IMR-90 (cell line): Measurements from ENCODE around the gene INPP5A. TPM values are rescaled to one million over a fixed set of nuclear protein-coding genes. Genes with fewer than 3 reads are reported as not detected.
"Not testable (repeated sequence)": the region's sequence is repeated elsewhere in the genome, so short reads cannot be mapped to it uniquely, and the experiment has no call there.

Experiments used
- ATAC-seq: fragments of 200-7000 bp; cut with Tn5 transposase; 2 replicates; pipeline ENCODE4 v1.9.1; 2020; ENCODE audit warnings: low read depth, mild to moderate bottlenecking, moderate library complexity
- BruUV-seq: library from RNA; stranded (reverse); fragments of 400-500 nt; replicated peaks from 2 replicates; lab custom pipeline; 2021; lab: Mats Ljungman, UMichigan
- CTCF ChIA-PET: fragments of 300-600 bp; formaldehyde crosslinking; extraction: SDS; loops from one replicate; lab custom pipeline; 2021; ENCODE audit warnings: antibody characterized with exemption; lab: Yijun Ruan, JAX
- POLR2A ChIA-PET: fragments of 300-600 bp; sonication (Branson Sonifier 250); formaldehyde crosslinking; loops from one replicate; lab custom pipeline; 2022; ENCODE audit warnings: antibody characterized with exemption; ENCODE audit not compliant: unreplicated experiment; lab: Charles Lee
- DNase-seq: peaks from one replicate; pipeline ENCODE4 v3.0.0; 2013
- H2AFZ ChIP-seq: replicated peaks from 2 replicates; pipeline ENCODE3; 2013; ENCODE audit warnings: low read length, mild to moderate bottlenecking; ENCODE audit not compliant: poor library complexity
- H2AK5ac ChIP-seq: 2 replicates; pipeline ENCODE4 v1.6.1; 2013; ENCODE audit warnings: low read depth, low read length, inconsistent platforms
- H2AK9ac ChIP-seq: replicated peaks from 2 replicates; pipeline ENCODE3; 2013; ENCODE audit warnings: mild to moderate bottlenecking, low read depth, low read length, moderate library complexity; ENCODE audit not compliant: poor library complexity
- H2BK120ac ChIP-seq: 2 replicates; pipeline ENCODE4 v1.6.1; 2013; ENCODE audit warnings: low read depth, low read length, inconsistent platforms
- H2BK15ac ChIP-seq: 3 replicates; pipeline ENCODE4 v1.6.1; 2013; ENCODE audit warnings: low read depth, low read length, inconsistent platforms
- H2BK20ac ChIP-seq: 2 replicates; pipeline ENCODE4 v1.6.1; 2013; ENCODE audit warnings: low read depth, mild to moderate bottlenecking, inconsistent platforms, low read length, moderate library complexity
- H2BK5ac ChIP-seq: 2 replicates; pipeline ENCODE4 v1.6.1; 2013; ENCODE audit warnings: mild to moderate bottlenecking, low read depth, low read length, inconsistent platforms; ENCODE audit not compliant: poor library complexity, severe bottlenecking
- H3K14ac ChIP-seq: replicated peaks from 2 replicates; pipeline ENCODE4 v1.6.1; 2013; ENCODE audit warnings: low read depth, low read length, inconsistent platforms
- H3K18ac ChIP-seq: 2 replicates; pipeline ENCODE4 v1.6.1; 2013; ENCODE audit warnings: low read depth, low read length, control low read depth
- H3K23ac ChIP-seq: 2 replicates; pipeline ENCODE4 v1.6.1; 2013; ENCODE audit warnings: low read depth, low read length, inconsistent platforms
- H3K27ac ChIP-seq: 2 replicates; pipeline ENCODE4 v1.5.1; 2013; ENCODE audit warnings: mild to moderate bottlenecking, control low read depth, low read length; ENCODE audit not compliant: insufficient read depth
- H3K27me3 ChIP-seq: 2 replicates; pipeline ENCODE4 v1.6.1; 2013; ENCODE audit warnings: low read length; ENCODE audit not compliant: control insufficient read depth, insufficient read depth
- H3K36me3 ChIP-seq: 2 replicates; pipeline ENCODE4 v1.6.1; 2013; ENCODE audit warnings: low read length, mixed read lengths; ENCODE audit not compliant: control insufficient read depth, insufficient read depth
- H3K4ac ChIP-seq: 2 replicates; pipeline ENCODE4 v1.6.1; 2013; ENCODE audit warnings: low read depth, low read length, inconsistent platforms
- H3K4me1 ChIP-seq: 2 replicates; pipeline ENCODE4 v1.6.1; 2013; ENCODE audit warnings: low read length, mixed read lengths; ENCODE audit not compliant: control insufficient read depth, insufficient read depth
- H3K4me2 ChIP-seq: 2 replicates; pipeline ENCODE4 v1.6.1; 2013; ENCODE audit warnings: low read depth, mild to moderate bottlenecking, control low read depth, low read length, moderate library complexity
- H3K4me3 ChIP-seq: 2 replicates; pipeline ENCODE4 v1.5.1; 2013; ENCODE audit warnings: low read depth, mild to moderate bottlenecking, control low read depth, low read length, moderate library complexity; ENCODE audit not compliant: insufficient read depth
- H3K56ac ChIP-seq: 2 replicates; pipeline ENCODE4 v1.6.1; 2013; ENCODE audit warnings: low read length, inconsistent platforms; ENCODE audit not compliant: insufficient read depth; ENCODE audit errors: extremely low read depth
- H3K79me1 ChIP-seq, 2 experiments: 2 replicates each; pipeline ENCODE4 v1.6.1; 2013; ENCODE audit warnings: low read length in 2 of 2, inconsistent platforms in 1 of 2, low read depth in 1 of 2
- H3K9ac ChIP-seq: 2 replicates; pipeline ENCODE4 v1.6.1; 2013; ENCODE audit warnings: low read depth, low read length, control low read depth
- H3K9me1 ChIP-seq: 2 replicates; pipeline ENCODE4 v1.6.1; 2013; ENCODE audit warnings: low read length, inconsistent platforms; ENCODE audit not compliant: insufficient read depth
- H3K9me3 ChIP-seq: 2 replicates; pipeline ENCODE4 v1.6.1; 2013; ENCODE audit warnings: low read length; ENCODE audit not compliant: control insufficient read depth, insufficient read depth
- H4K20me1 ChIP-seq: 2 replicates; pipeline ENCODE4 v1.6.1; 2013; ENCODE audit warnings: low read length, inconsistent platforms; ENCODE audit not compliant: insufficient read depth
- H4K5ac ChIP-seq: 2 replicates; pipeline ENCODE4 v1.6.1; 2013; ENCODE audit warnings: mild to moderate bottlenecking, low read depth, low read length, control low read depth
- H4K8ac ChIP-seq, 2 experiments: 2 replicates each; pipeline ENCODE4 v1.6.1; 2013; ENCODE audit warnings: low read depth in 2 of 2, low read length in 2 of 2, control low read depth in 1 of 2, inconsistent platforms in 1 of 2
- H4K91ac ChIP-seq: 2 replicates; pipeline ENCODE4 v1.6.1; 2013; ENCODE audit warnings: low read depth, low read length, inconsistent platforms; ENCODE audit not compliant: insufficient read depth
- MAZ ChIP-seq: IDR thresholded peaks from 2 replicates; pipeline ENCODE4 v1.6.1; 2012; ENCODE audit warnings: low read depth, mild to moderate bottlenecking, low read length, improper control_type of control experiment, moderate library complexity, borderline replicate concordance
- RAD21 ChIP-seq: IDR thresholded peaks from 2 replicates; pipeline ENCODE4 v1.6.1; 2012; ENCODE audit warnings: low read length, improper control_type of control experiment
- RCOR1 ChIP-seq: IDR thresholded peaks from 2 replicates; pipeline ENCODE4 v1.6.1; 2012; ENCODE audit warnings: mild to moderate bottlenecking, low read length, improper control_type of control experiment; ENCODE audit not compliant: insufficient replicate concordance
- WGBS, 2 experiments: methylation state at CpG; one replicate each; pipeline versions ENCODE4 v1.1.5 to v1.1.7; 2013; ENCODE audit warnings: missing lambda C conversion rate in 2 of 2; ENCODE audit not compliant: insufficient read length in 1 of 2; ENCODE audit errors: extremely low coverage in 2 of 2; 5-methylcytosine and 5-hydroxymethylcytosine counted together
- dilution Hi-C: fragments of 300-500 bp; cut with HindIII; formaldehyde crosslinking; loops from one replicate; pipeline ENCODE4 v1.14.3; 2018; ENCODE audit warnings: low sequenced_read_pairs; ENCODE audit not compliant: unreplicated experiment
- in situ Hi-C: fragments of 300-500 bp; cut with MboI; formaldehyde crosslinking; loops from 3 replicates; pipeline ENCODE4 v1.14.3; 2019; ENCODE audit warnings: low sequenced_read_pairs, inconsistent platforms, mixed read lengths
- intact Hi-C: fragments of 100-400 bp; cut with micrococcal nuclease; formaldehyde crosslinking; loops from 2 replicates; pipeline ENCODE4 v1.10.0; 2022
- polyA plus RNA-seq, 3 experiments: library from polyadenylated mRNA; depleted of rRNA; stranded (reverse); fragments of >200 nt; gene quantifications; 2 replicates each; pipeline ENCODE4 v1.2.3, GENCODE V29; 2012; ENCODE audit warnings: low replicate concordance in 1 of 3
- total RNA-seq: library from RNA; depleted of rRNA; stranded (reverse); fragments of >200 nt; gene quantifications from 2 replicates; pipeline ENCODE4 v1.2.3, GENCODE V29; 2012

Gene INPP5A
- total and polyA plus RNA-seq, 2 of the 4 experiments (the other 2 are of a cell fraction) = 21.4 to 36.7 TPM

- Histone ChIP-seq H3K4me2 (no peak overlapping the region), H2AFZ (peak overlapping the region; percentile 3), H3K27ac (no peak overlapping the region), H4K5ac (no peak overlapping the region), H2AK5ac (no peak overlapping the region), H3K27me3 (peaks cover 20% of the 10 kb centered on the region), H3K18ac (no peak overlapping the region), H3K4me1 (no peaks in the 10 kb centered on the region; the same call in 1 of the 2 replicates), H3K23ac (no peak overlapping the region), H3K9me1 (no peaks in the 10 kb centered on the region), H2BK5ac (no peak overlapping the region), H3K4me3 (no peak overlapping the region), H2BK20ac (no peak overlapping the region), H3K56ac (no peak overlapping the region), H2BK15ac (no peak overlapping the region), H4K20me1 (no peaks in the 10 kb centered on the region), H2BK120ac (no peak overlapping the region), H3K36me3 (no peaks in the 10 kb centered on the region), H4K91ac (no peak overlapping the region), H3K4ac (no peak overlapping the region), H3K9ac (no peak overlapping the region), H3K14ac (no peak overlapping the region), H2AK9ac (no peak overlapping the region), H3K79me1 (no peaks in the 10 kb centered on the region), H4K8ac (no peak overlapping the region), H3K9me3 (no peaks in the 10 kb centered on the region)
- DNase-seq = no peak
- in situ Hi-C loops (no loop called here), dilution Hi-C loops (no loop called here), intact Hi-C loops (no loop called here)
- WGBS, 2 experiments = 90% methylated on average over 4 of the region's 14 CpGs; no CpG with 5 or more reads in 1 of the 2 experiments
- no TSS peak for BruUV-seq
- ATAC-seq = no peak
- ChIA-PET POLR2A (no interaction called here), CTCF (no interaction called here)
- TF ChIP-seq RAD21 (no peak), RCOR1 (no peak), MAZ (no peak)
Measured at GRCh38 chr10:132504501-132505272, 32.9 kb upstream of the INPP5A start.

GRCh38 chr10:132505546-132505945 lies 32.0 kb upstream of the INPP5A start:
- dilution Hi-C loops, in situ Hi-C loops: not testable (repeated sequence)

More at GRCh38 chr10:132505546-132505945, 32.0 kb upstream of the INPP5A start:
- H4K8ac ChIP-seq, H2BK120ac ChIP-seq, H2BK5ac ChIP-seq, H3K36me3 ChIP-seq, H2AK5ac ChIP-seq, H3K4me1 ChIP-seq, H4K5ac ChIP-seq, H3K9ac ChIP-seq, H2AFZ ChIP-seq, H3K4me3 ChIP-seq, H3K18ac ChIP-seq, H3K23ac ChIP-seq, H3K56ac ChIP-seq, POLR2A ChIA-PET, intact Hi-C loops, H3K14ac ChIP-seq, H3K27ac ChIP-seq, H4K91ac ChIP-seq, H3K9me3 ChIP-seq, H3K4me2 ChIP-seq, H2BK20ac ChIP-seq, CTCF ChIA-PET, H4K20me1 ChIP-seq, H3K79me1 ChIP-seq, BruUV-seq, DNase-seq, H3K4ac ChIP-seq, H2AK9ac ChIP-seq, H2BK15ac ChIP-seq, H3K9me1 ChIP-seq, ATAC-seq: not testable (repeated sequence)
- peaks cover 16% of the 10 kb centered on the region; the same call in 1 of the 2 replicates for H3K27me3 ChIP-seq
- WGBS, 2 experiments = 76% methylated on average over 7 of the region's 23 CpGs; no CpG with 5 or more reads in 1 of the 2 experiments
